Heart right ventricle (tissue), 16 donors: Measurements from ENCODE around the gene FAM83B. TPM values are rescaled to one million over a fixed set of nuclear protein-coding genes. Genes with fewer than 3 reads are reported as not detected.

Source experiments
- ATAC-seq, 8 donors: fragments of 200-7000 bp; cut with Tn5 transposase; one replicate each; pipeline ENCODE4 v1.9.1; 2020; ENCODE audit warnings: mild to moderate bottlenecking in 8 of 8, moderate library complexity in 8 of 8, moderate number of reproducible peaks in 1 of 8
- DNase-seq, 2 donors: peaks; one replicate each; pipeline ENCODE4 v3.0.0-alpha.2; 2020
- H3K27ac ChIP-seq, 10 donors: fragments of 200-600 bp; sonication (generic) in 2 of 10; one replicate each; pipeline versions ENCODE4 v1.5.0 to v1.8.0; 2020 to 2022; ENCODE audit warnings: mild to moderate bottlenecking in 3 of 10
- H3K27me3 ChIP-seq, 7 donors: fragments of 200-600 bp; one replicate each; pipeline ENCODE4 v1.8.0; 2021 to 2022; ENCODE audit warnings: mild to moderate bottlenecking in 2 of 7
- H3K36me3 ChIP-seq, 9 donors: fragments of 200-600 bp; sonication (generic) in 1 of 9; one replicate each; pipeline versions ENCODE4 v1.5.0 to v1.8.0; 2020 to 2022; ENCODE audit warnings: mild to moderate bottlenecking in 2 of 9
- H3K4me1 ChIP-seq, 9 donors: fragments of 200-600 bp; sonication (generic) in 1 of 9; one replicate each; pipeline versions ENCODE4 v1.5.0 to v1.8.0; 2020 to 2022; ENCODE audit warnings: mild to moderate bottlenecking in 4 of 9
- H3K4me3 ChIP-seq, 10 donors: fragments of 200-600 bp; sonication (generic) in 2 of 10; one replicate each; pipeline versions ENCODE4 v1.5.0 to v1.8.0; 2020 to 2022; ENCODE audit warnings: mild to moderate bottlenecking in 7 of 10, moderate library complexity in 2 of 10
- H3K9me3 ChIP-seq, 11 donors: fragments of 200-600 bp in 10 of 11; sonication (generic) in 2 of 11; one replicate each; pipeline versions ENCODE4 v1.5.0 to v1.8.0; 2013 to 2022; ENCODE audit warnings: mild to moderate bottlenecking in 2 of 11, control low read depth in 1 of 11, moderate library complexity in 1 of 11
- CTCF ChIP-seq, 9 donors: fragments of 200-600 bp; sonication (generic) in 2 of 9; IDR thresholded peaks; one replicate each; pipeline versions ENCODE4 v1.5.0 to v1.8.0; 2021 to 2022; ENCODE audit warnings: antibody characterized with exemption in 9 of 9, mild to moderate bottlenecking in 5 of 9, moderate library complexity in 1 of 9
- WGBS, 2 donors: extraction: QIAGEN DNeasy Blood & Tissue Kit; methylation state at CpG; one replicate each; pipeline ENCODE4 v1.1.7; 2013; ENCODE audit warnings: inconsistent platforms in 1 of 2; 5-methylcytosine and 5-hydroxymethylcytosine counted together
- intact Hi-C, 10 donors: fragments of 100-400 bp; cut with DNase I; formaldehyde crosslinking; loops; one replicate each; pipeline versions ENCODE4 v1.11.1 to v1.14.2; 2022
- polyA plus RNA-seq, 2 donors: library from polyadenylated mRNA; stranded (reverse); fragments of 200-250 nt; gene quantifications; one replicate each; pipeline ENCODE4 v1.2.3, GENCODE V29; 2013
- total RNA-seq, 10 donors: library from RNA; stranded (reverse); fragmentation: NEBNext Ultra II Directional in 3 of 10; extraction: Animal tissue kit (Norgen Biotek cat#: 25700) in 3 of 10; gene quantifications; one replicate each; pipeline versions ENCODE4 v1.2.1 to v1.2.4, GENCODE V29; 2021 to 2023
- donor health status: Arrhythmogenic right ventricular cardiomyopathy.
- donor health status: ischemic (EF 13 %, LVEDD 7.1; RV severe dilation, severe dysfunction).
- donor health status: healthy with polysubstance abuse.
- donor health status: DM: no; HTN: yes; CAD: no.
- donor health status: DM: no; HTN: no; CAD: no.
- donor health status: ischemic (EF 25% LVEDD 6.9; RV normal size, moderate dysfunction).
- donor health status: ischemic (EF 25% LVEDD 5.7; RV mildly dilated, moderate dysfunction).
- donor health status: healthy.
- donor health status: DM: yes; HTN: yes; CAD: no.
- donor health status: Ischemic cardiomyopathy.
- donor health status: ischemic (EF 35%, LVEDD 5.7; RV mildly dilated, moderate dysfunction).
- donor health status: nonischemic (EF 11% LVEDD 7.7; RV severe dilation, severe dysfunction).
- donor health status: DM: yes; HTN: yes; CAD: no.
- donor health status: PGD.
- donor health status: ischemic (EF 29% LVEDD 5.4; RV normal size, mild dysfunction).
- donor health status: nonischemic (EF 23%, LVEDD 6.1; RV moderate dilation, normal function).

The FAM83B gene
- total and polyA plus RNA-seq, 12 donors = 0.01 to 7.2 (median 0.28) TPM; not detected in 4

- intact Hi-C loops = no loop called here
- Histone ChIP-seq H3K9me3 (peaks cover 0 to 48% (median 12%) of the 10 kb centered on the region in 11 donors), H3K36me3 (no peaks in the 10 kb centered on the region), H3K27me3 (no peaks in the 10 kb centered on the region), H3K4me3 (no peak overlapping the region), H3K27ac (no peak overlapping the region), H3K4me1 (no peaks in the 10 kb centered on the region)
- ATAC-seq (no peak), DNase-seq (no peak)
- no peak for TF ChIP-seq CTCF (IDR thresholded peaks at IDR 0.05)
These were observed 142.0 kb downstream of the FAM83B start for GRCh38 chr6:54988576-54988975.

- Histone ChIP-seq H3K4me3 (no peak overlapping the region), H3K27ac (no peak overlapping the region), H3K4me1 (no peaks in the 10 kb centered on the region), H3K36me3 (no peaks in the 10 kb centered on the region), H3K9me3 (peaks cover 0 to 46% (median 16%) of the 10 kb centered on the region in 11 donors), H3K27me3 (no peaks in the 10 kb centered on the region)
- WGBS, 2 donors = 29 to 37% methylated on average over 3 of the region's 3 CpGs
- no peak for DNase-seq
- TF ChIP-seq CTCF (IDR thresholded peaks at IDR 0.05) = no peak
- no peak for ATAC-seq
- intact Hi-C loops = no loop called here
These were observed 143.4 kb downstream of the FAM83B start for GRCh38 chr6:54990001-54990400.
